Testis (tissue), 2 donors: ENCODE results near the gene KLF17.

Source experiments
- POLR2A ChIP-seq: fragments of 450-650 bp; IDR thresholded peaks from one replicate; pipeline ENCODE4 v1.6.1; 2017; ENCODE audit warnings: antibody characterized with exemption, mild to moderate bottlenecking, moderate library complexity
- TF ChIP-seq, protein P1 (sequence below), 3 experiments: fragments of 450-650 bp in 2 of 3; fragments of 200-600 bp in 1 of 3; sonication (generic) in 1 of 3; IDR thresholded peaks; one replicate each; pipeline ENCODE4 v1.5.1; 2016 to 2019; ENCODE audit warnings: antibody characterized with exemption in 3 of 3, mild to moderate bottlenecking in 2 of 3, moderate library complexity in 1 of 3

DNA sequence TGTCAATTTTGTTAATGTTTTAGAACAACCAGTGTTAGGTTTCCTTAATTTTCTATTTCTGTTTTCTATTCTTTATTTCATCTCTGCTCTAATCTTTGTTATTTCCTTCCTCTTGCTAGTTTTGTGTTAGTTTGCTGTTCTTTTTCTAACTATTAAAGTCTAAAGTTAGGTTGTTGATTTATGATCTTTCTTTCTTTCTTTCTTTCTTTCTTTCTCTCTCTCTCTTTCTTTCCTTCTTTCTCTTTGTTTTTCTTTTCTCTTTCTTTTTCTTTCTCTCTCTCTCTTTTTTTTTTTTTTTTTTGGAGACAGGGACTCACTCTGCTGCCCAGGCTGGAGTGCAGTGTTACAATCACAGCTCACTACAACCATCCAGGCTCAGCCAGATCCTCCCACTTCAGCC, 40.2 kb downstream of the KLF17 start:
- TF ChIP-seq, protein P1, sequence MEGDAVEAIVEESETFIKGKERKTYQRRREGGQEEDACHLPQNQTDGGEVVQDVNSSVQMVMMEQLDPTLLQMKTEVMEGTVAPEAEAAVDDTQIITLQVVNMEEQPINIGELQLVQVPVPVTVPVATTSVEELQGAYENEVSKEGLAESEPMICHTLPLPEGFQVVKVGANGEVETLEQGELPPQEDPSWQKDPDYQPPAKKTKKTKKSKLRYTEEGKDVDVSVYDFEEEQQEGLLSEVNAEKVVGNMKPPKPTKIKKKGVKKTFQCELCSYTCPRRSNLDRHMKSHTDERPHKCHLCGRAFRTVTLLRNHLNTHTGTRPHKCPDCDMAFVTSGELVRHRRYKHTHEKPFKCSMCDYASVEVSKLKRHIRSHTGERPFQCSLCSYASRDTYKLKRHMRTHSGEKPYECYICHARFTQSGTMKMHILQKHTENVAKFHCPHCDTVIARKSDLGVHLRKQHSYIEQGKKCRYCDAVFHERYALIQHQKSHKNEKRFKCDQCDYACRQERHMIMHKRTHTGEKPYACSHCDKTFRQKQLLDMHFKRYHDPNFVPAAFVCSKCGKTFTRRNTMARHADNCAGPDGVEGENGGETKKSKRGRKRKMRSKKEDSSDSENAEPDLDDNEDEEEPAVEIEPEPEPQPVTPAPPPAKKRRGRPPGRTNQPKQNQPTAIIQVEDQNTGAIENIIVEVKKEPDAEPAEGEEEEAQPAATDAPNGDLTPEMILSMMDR (IDR thresholded peaks at IDR 0.05), result no peak
- no peak for TF ChIP-seq POLR2A
